ENCODE data around the gene HIBADH. TPM values are rescaled to one million over a fixed set of nuclear protein-coding genes. Genes with fewer than 3 reads are reported as not detected.

Gene HIBADH
- total and polyA plus RNA-seq, 10 donors, result 12.4 to 38.6 (median 22.6) TPM

GRCh38 chr7:27671675-27672074 lies 9.0 kb upstream of the HIBADH start:
- Histone ChIP-seq H3K4me1 (no peaks in the 10 kb centered on the region), H3K9me3 (no peaks in the 10 kb centered on the region), H3K27me3 (replicated peaks in 1 of 7) (no peaks in the 10 kb centered on the region), H3K36me3 (no peaks in the 10 kb centered on the region), H3K27ac (no peak overlapping the region), H3K4me3 (no peak overlapping the region)
- WGBS, 5 donors, result 70 to 78% (median 73%) methylated on average over 3 of the region's 3 CpGs
- DNase-seq, result no peak
- no peak for TF ChIP-seq POLR2A (IDR thresholded peaks at IDR 0.05)
- no peak for TF ChIP-seq CTCF (IDR thresholded peaks at IDR 0.05 in 8 of 11, conservative IDR thresholded peaks at IDR 0.05 in 3 of 11)
- TF ChIP-seq POLR2AphosphoS5 (IDR thresholded peaks at IDR 0.05), result no peak
- intact Hi-C loops (cut with DNase I; ENCODE audit: low total_unique reads), result no loop called here

- H3K4me3 ChIP-seq, result no peak overlapping the region
- no peak for DNase-seq
- intact Hi-C loops (cut with DNase I; ENCODE audit: low total_unique reads), result no loop called here
- H3K27me3 ChIP-seq (replicated peaks in 1 of 7), result no peaks in the 10 kb centered on the region
- WGBS, 5 donors, result 66 to 94% (median 84%) methylated on average over 2 of the region's 2 CpGs
- no peaks in the 10 kb centered on the region for H3K4me1 ChIP-seq
- H3K9me3 ChIP-seq, result no peaks in the 10 kb centered on the region
- H3K27ac ChIP-seq, result no peak overlapping the region
- TF ChIP-seq POLR2AphosphoS5 (IDR thresholded peaks at IDR 0.05) (no peak), POLR2A (IDR thresholded peaks at IDR 0.05) (no peak), CTCF (IDR thresholded peaks at IDR 0.05 in 8 of 11, conservative IDR thresholded peaks at IDR 0.05 in 3 of 11) (no peak)
- H3K36me3 ChIP-seq, result no peaks in the 10 kb centered on the region
Observed at GRCh38 chr7:27670676-27671075, 8.0 kb upstream of the HIBADH start.

- Histone ChIP-seq H3K27me3 (replicated peaks in 1 of 7) (no peaks in the 10 kb centered on the region), H3K36me3 (no peaks in the 10 kb centered on the region), H3K4me1 (no peaks in the 10 kb centered on the region), H3K9me3 (no peaks in the 10 kb centered on the region), H3K27ac (no peak overlapping the region), H3K4me3 (no peak overlapping the region)
- DNase-seq, result no peak
- intact Hi-C loops (cut with DNase I; ENCODE audit: low total_unique reads), result no loop called here
- TF ChIP-seq POLR2AphosphoS5 (IDR thresholded peaks at IDR 0.05) (no peak), CTCF (IDR thresholded peaks at IDR 0.05 in 8 of 11, conservative IDR thresholded peaks at IDR 0.05 in 3 of 11) (no peak), POLR2A (IDR thresholded peaks at IDR 0.05) (no peak)
- 84 to 94% (median 88%) methylated on average over 2 of the region's 2 CpGs for WGBS, 5 donors
Observed at GRCh38 chr7:27670177-27670576, 7.5 kb upstream of the HIBADH start.

- Histone ChIP-seq H3K27me3 (replicated peaks in 1 of 7) (no peaks in the 10 kb centered on the region), H3K27ac (no peak overlapping the region), H3K4me1 (peaks cover 5 to 30% (median 17%) of the 10 kb centered on the region in 6 donors), H3K9me3 (no peaks in the 10 kb centered on the region), H3K36me3 (no peaks in the 10 kb centered on the region), H3K4me3 (no peak overlapping the region)
- intact Hi-C loops (cut with DNase I; ENCODE audit: low total_unique reads), result no loop called here
- no peak for DNase-seq
- TF ChIP-seq POLR2A (IDR thresholded peaks at IDR 0.05) (no peak), CTCF (IDR thresholded peaks at IDR 0.05 in 8 of 11, conservative IDR thresholded peaks at IDR 0.05 in 3 of 11) (no peak), POLR2AphosphoS5 (IDR thresholded peaks at IDR 0.05) (no peak)
Observed at GRCh38 chr7:27665531-27665930, 2.8 kb upstream of the HIBADH start.
